ENCODE results near the gene IP6K2. TPM values are rescaled to one million over a fixed set of nuclear protein-coding genes. Genes with fewer than 3 reads are reported as not detected.

Gene IP6K2
- total RNA-seq, 2 experiments from 2014 or later, result 97.2 to 121 TPM

GRCh38 chr3:48748754-48749153, 31.7 kb upstream of the IP6K2 start:
- no peak for TF ChIP-seq CTCF (IDR thresholded peaks at IDR 0.05)
- CTCF ChIA-PET, result no interaction called here
- no peak overlapping the region for H3K27ac ChIP-seq (ENCODE audit: low read depth in 1 of 2, low read length in 2 of 2)
- intact Hi-C loops (cut with DNase I, micrococcal nuclease), result no loop called here
- no peak overlapping the region for H3K4me3 ChIP-seq (ENCODE audit: low read length)
- POLR2A ChIA-PET, result no interaction called here
- peak in 3 of 14 experiments; percentile 4 to 53 (median 43) for DNase-seq
- no peak for ATAC-seq (ENCODE audit: poor library complexity)
- peaks cover 46% of the 10 kb centered on the region for H3K36me3 ChIP-seq (ENCODE audit: insufficient read depth, low read length)
- no peaks in the 10 kb centered on the region for H3K9me3 ChIP-seq (ENCODE audit: control insufficient read depth in 1 of 2, insufficient read depth in 1 of 2, low read length in 2 of 2)
- no peak overlapping the region for H3K27ac Mint-ChIP-seq
- peaks cover 57% of the 10 kb centered on the region for H3K36me3 Mint-ChIP-seq (ENCODE audit: low read depth)
- H3K9me3 Mint-ChIP-seq, result no peaks in the 10 kb centered on the region
- no peaks in the 10 kb centered on the region for H3K4me1 Mint-ChIP-seq (ENCODE audit: low read depth)
- H3K4me3 Mint-ChIP-seq, result no peak overlapping the region
- H3K27me3 ChIP-seq (ENCODE audit: control insufficient read depth in 1 of 2, insufficient read depth in 2 of 2, low read length in 2 of 2), result no peaks in the 10 kb centered on the region
- H3K4me1 ChIP-seq (ENCODE audit: insufficient read depth, low read length), result no peaks in the 10 kb centered on the region
- H3K27me3 Mint-ChIP-seq, result no peaks in the 10 kb centered on the region

- ChIA-PET CTCF (no interaction called here), POLR2A (no interaction called here)
- Mint-ChIP-seq H3K9me3 (no peaks in the 10 kb centered on the region), H3K27me3 (no peaks in the 10 kb centered on the region), H3K4me1 (ENCODE audit: low read depth) (no peaks in the 10 kb centered on the region), H3K4me3 (no peak overlapping the region), H3K36me3 (ENCODE audit: low read depth) (peaks cover 51% of the 10 kb centered on the region), H3K27ac (no peak overlapping the region)
- TF ChIP-seq CTCF (IDR thresholded peaks at IDR 0.05), result no peak
- ATAC-seq (ENCODE audit: poor library complexity), result no peak
- intact Hi-C loops (cut with DNase I, micrococcal nuclease), result no loop called here
- Histone ChIP-seq H3K36me3 (ENCODE audit: insufficient read depth, low read length) (peaks cover 46% of the 10 kb centered on the region), H3K9me3 (ENCODE audit: control insufficient read depth in 1 of 2, insufficient read depth in 1 of 2, low read length in 2 of 2) (no peaks in the 10 kb centered on the region), H3K4me1 (ENCODE audit: insufficient read depth, low read length) (no peaks in the 10 kb centered on the region), H3K27ac (ENCODE audit: low read depth in 1 of 2, low read length in 2 of 2) (no peak overlapping the region), H3K27me3 (ENCODE audit: control insufficient read depth in 1 of 2, insufficient read depth in 2 of 2, low read length in 2 of 2) (no peaks in the 10 kb centered on the region), H3K4me3 (ENCODE audit: low read length) (no peak overlapping the region)
- no peak for DNase-seq
These were observed 30.7 kb upstream of the IP6K2 start for GRCh38 chr3:48747706-48748105.

GRCh38 chr3:48747015-48747615, 30.1 kb upstream of the IP6K2 start:
- no peaks in the 10 kb centered on the region for H3K9me3 Mint-ChIP-seq
- H3K4me3 Mint-ChIP-seq, result no peak overlapping the region
- ChIA-PET CTCF (interaction anchor here (0.6 to 0.7 kb wide), 2 partner anchors 161 to 205 kb away, joined by 4 read pairs; no protein-coding TSS in a partner anchor), POLR2A (interaction anchor here (0.6 kb wide), 1 partner anchor 762 kb away, joined by 3 read pairs; no protein-coding TSS in a partner anchor)
- Histone ChIP-seq H3K27ac (ENCODE audit: low read depth in 1 of 2, low read length in 2 of 2) (no peak overlapping the region), H3K4me3 (ENCODE audit: low read length) (no peak overlapping the region), H3K36me3 (ENCODE audit: insufficient read depth, low read length) (peaks cover 41% of the 10 kb centered on the region), H3K4me1 (ENCODE audit: insufficient read depth, low read length) (no peaks in the 10 kb centered on the region), H3K27me3 (ENCODE audit: control insufficient read depth in 1 of 2, insufficient read depth in 2 of 2, low read length in 2 of 2) (no peaks in the 10 kb centered on the region), H3K9me3 (ENCODE audit: control insufficient read depth in 1 of 2, insufficient read depth in 1 of 2, low read length in 2 of 2) (no peaks in the 10 kb centered on the region)
- ATAC-seq (ENCODE audit: poor library complexity) (no peak), DNase-seq (no peak)
- H3K27me3 Mint-ChIP-seq, result no peaks in the 10 kb centered on the region
- H3K4me1 Mint-ChIP-seq (ENCODE audit: low read depth), result no peaks in the 10 kb centered on the region
- peaks cover 47% of the 10 kb centered on the region for H3K36me3 Mint-ChIP-seq (ENCODE audit: low read depth)
- no peak for TF ChIP-seq CTCF (IDR thresholded peaks at IDR 0.05)
- intact Hi-C loops (cut with DNase I, micrococcal nuclease), result no loop called here
- H3K27ac Mint-ChIP-seq, result no peak overlapping the region

Measured in CD4-positive, alpha-beta T cell (primary cell).